ENCODE measurements around the gene SLC6A19.

Gene SLC6A19

GRCh38 chr5:1181451-1182359 is 19.7 kb upstream of the SLC6A19 start:
- DNase-seq: no peak

- no peak for DNase-seq
These were observed 19.1 kb upstream of the SLC6A19 start for GRCh38 chr5:1182360-1182632.

- no peak for DNase-seq
These were observed 18.6 kb upstream of the SLC6A19 start for GRCh38 chr5:1182633-1183423.

GRCh38 chr5:1183424-1184162 is 17.8 kb upstream of the SLC6A19 start:
- DNase-seq: no peak

- no peak for DNase-seq
These were observed 17.3 kb upstream of the SLC6A19 start for GRCh38 chr5:1184163-1184470.

- no peak for DNase-seq
These were observed 16.9 kb upstream of the SLC6A19 start for GRCh38 chr5:1184481-1184880.

- DNase-seq: no peak
These were observed 16.3 kb upstream of the SLC6A19 start for GRCh38 chr5:1185038-1185627.

- no peak for DNase-seq
These were observed 15.6 kb upstream of the SLC6A19 start for GRCh38 chr5:1185629-1186350.

- no peak for DNase-seq
These were observed 14.8 kb upstream of the SLC6A19 start for GRCh38 chr5:1186351-1187233.

GRCh38 chr5:1187234-1187949 is 14.0 kb upstream of the SLC6A19 start:
- no peak for DNase-seq

GRCh38 chr5:1187950-1188334 is 13.5 kb upstream of the SLC6A19 start:
- no peak for DNase-seq

GRCh38 chr5:1188464-1188863 is 12.9 kb upstream of the SLC6A19 start:
- DNase-seq: no peak

- DNase-seq: no peak
These were observed 12.1 kb upstream of the SLC6A19 start for GRCh38 chr5:1189269-1189668.

GRCh38 chr5:1190278-1190677 is 11.1 kb upstream of the SLC6A19 start:
- DNase-seq: no peak

GRCh38 chr5:1190837-1191239 is 10.6 kb upstream of the SLC6A19 start:
- no peak for DNase-seq

- DNase-seq: no peak
These were observed 8.3 kb upstream of the SLC6A19 start for GRCh38 chr5:1192971-1193590.

GRCh38 chr5:1193591-1193985 is 7.8 kb upstream of the SLC6A19 start:
- DNase-seq: no peak

GRCh38 chr5:1194378-1194777 is 7.0 kb upstream of the SLC6A19 start:
- DNase-seq: no peak

GRCh38 chr5:1195439-1195838 is 6.0 kb upstream of the SLC6A19 start:
- DNase-seq: no peak

GRCh38 chr5:1195916-1196315 is 5.5 kb upstream of the SLC6A19 start:
- DNase-seq: no peak

GRCh38 chr5:1196562-1196961 is 4.8 kb upstream of the SLC6A19 start:
- no peak for DNase-seq

Data from left hindlimb (tissue), 1 donor.